Measurements from ENCODE around the gene DRD2.

Gene DRD2

GRCh38 chr11:113468726-113469345 is 6.4 kb downstream of the DRD2 start:
- Histone ChIP-seq H3K9me3 (replicated peaks; ENCODE audit: insufficient read depth, low read length) (no peaks in the 10 kb centered on the region), H3K27me3 (replicated peaks; ENCODE audit: insufficient read depth, low read length) (no peaks in the 10 kb centered on the region), H3K36me3 (replicated peaks; ENCODE audit: insufficient read depth, low read length) (no peaks in the 10 kb centered on the region), H3K9me2 (replicated peaks; ENCODE audit: insufficient read depth, low read length) (no peaks in the 10 kb centered on the region), H3K4me1 (ENCODE audit: low read length) (no peaks in the 10 kb centered on the region), H3K9ac (ENCODE audit: low read length) (no peak overlapping the region), H3K79me2 (ENCODE audit: low read length) (no peaks in the 10 kb centered on the region), H2AFZ (ENCODE audit: low read length) (no peak overlapping the region), H3K4me3 (ENCODE audit: low read length) (no peak overlapping the region), H3K27ac (ENCODE audit: low read length) (no peak overlapping the region), H3K4me2 (ENCODE audit: low read depth, low read length) (no peak overlapping the region), H4K20me1 (ENCODE audit: insufficient read depth, low read length) (no peaks in the 10 kb centered on the region), H3F3A (ENCODE audit: insufficient read depth, low read length) (no peaks in the 10 kb centered on the region)
- no peak for DNase-seq
- TF ChIP-seq EZH2phosphoT487 (IDR thresholded peaks at IDR 0.05; ENCODE audit: low read length) (no peak), EZH2 (optimal IDR thresholded peaks at IDR 0.05; ENCODE audit: low read depth, low read length) (no peak)
- TF ChIP-seq, protein P1, sequence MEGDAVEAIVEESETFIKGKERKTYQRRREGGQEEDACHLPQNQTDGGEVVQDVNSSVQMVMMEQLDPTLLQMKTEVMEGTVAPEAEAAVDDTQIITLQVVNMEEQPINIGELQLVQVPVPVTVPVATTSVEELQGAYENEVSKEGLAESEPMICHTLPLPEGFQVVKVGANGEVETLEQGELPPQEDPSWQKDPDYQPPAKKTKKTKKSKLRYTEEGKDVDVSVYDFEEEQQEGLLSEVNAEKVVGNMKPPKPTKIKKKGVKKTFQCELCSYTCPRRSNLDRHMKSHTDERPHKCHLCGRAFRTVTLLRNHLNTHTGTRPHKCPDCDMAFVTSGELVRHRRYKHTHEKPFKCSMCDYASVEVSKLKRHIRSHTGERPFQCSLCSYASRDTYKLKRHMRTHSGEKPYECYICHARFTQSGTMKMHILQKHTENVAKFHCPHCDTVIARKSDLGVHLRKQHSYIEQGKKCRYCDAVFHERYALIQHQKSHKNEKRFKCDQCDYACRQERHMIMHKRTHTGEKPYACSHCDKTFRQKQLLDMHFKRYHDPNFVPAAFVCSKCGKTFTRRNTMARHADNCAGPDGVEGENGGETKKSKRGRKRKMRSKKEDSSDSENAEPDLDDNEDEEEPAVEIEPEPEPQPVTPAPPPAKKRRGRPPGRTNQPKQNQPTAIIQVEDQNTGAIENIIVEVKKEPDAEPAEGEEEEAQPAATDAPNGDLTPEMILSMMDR (IDR thresholded peaks at IDR 0.05; ENCODE audit: low read length), result no peak

DNA sequence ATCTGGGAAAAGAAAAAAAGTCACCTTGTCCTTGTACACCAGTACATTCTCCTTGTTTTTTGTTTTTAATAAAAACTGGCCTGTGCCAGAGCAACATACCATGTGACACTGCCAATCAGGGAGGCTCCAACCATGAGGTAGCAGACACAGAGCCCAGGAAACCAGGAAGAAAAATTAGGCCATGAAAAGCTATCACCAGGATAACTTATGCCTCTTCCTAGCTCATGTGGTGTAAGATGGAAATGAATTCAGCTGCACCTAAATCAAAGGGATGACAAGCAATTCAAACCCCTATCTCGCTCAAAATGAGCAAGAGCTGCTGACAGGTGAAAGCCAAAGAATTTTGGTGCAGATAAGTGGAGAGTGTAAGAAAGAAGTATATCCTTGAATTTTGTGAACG is 7.7 kb downstream of the DRD2 start:
- Histone ChIP-seq H3K27me3 (replicated peaks; ENCODE audit: insufficient read depth, low read length) (no peaks in the 10 kb centered on the region), H3K4me3 (ENCODE audit: low read length) (no peak overlapping the region), H3K4me1 (ENCODE audit: low read length) (no peaks in the 10 kb centered on the region), H3K36me3 (replicated peaks; ENCODE audit: insufficient read depth, low read length) (no peaks in the 10 kb centered on the region), H2AFZ (ENCODE audit: low read length) (no peak overlapping the region), H3F3A (ENCODE audit: insufficient read depth, low read length) (no peaks in the 10 kb centered on the region), H3K9ac (ENCODE audit: low read length) (no peak overlapping the region), H3K9me2 (replicated peaks; ENCODE audit: insufficient read depth, low read length) (no peaks in the 10 kb centered on the region), H4K20me1 (ENCODE audit: insufficient read depth, low read length) (no peaks in the 10 kb centered on the region), H3K27ac (ENCODE audit: low read length) (no peak overlapping the region), H3K9me3 (replicated peaks; ENCODE audit: insufficient read depth, low read length) (no peaks in the 10 kb centered on the region), H3K4me2 (ENCODE audit: low read depth, low read length) (no peak overlapping the region), H3K79me2 (ENCODE audit: low read length) (no peaks in the 10 kb centered on the region)
- no peak for DNase-seq
- TF ChIP-seq EZH2 (optimal IDR thresholded peaks at IDR 0.05; ENCODE audit: low read depth, low read length) (no peak), EZH2phosphoT487 (IDR thresholded peaks at IDR 0.05; ENCODE audit: low read length) (no peak)
- TF ChIP-seq, protein P1 (IDR thresholded peaks at IDR 0.05; ENCODE audit: low read length), result no peak

DNA sequence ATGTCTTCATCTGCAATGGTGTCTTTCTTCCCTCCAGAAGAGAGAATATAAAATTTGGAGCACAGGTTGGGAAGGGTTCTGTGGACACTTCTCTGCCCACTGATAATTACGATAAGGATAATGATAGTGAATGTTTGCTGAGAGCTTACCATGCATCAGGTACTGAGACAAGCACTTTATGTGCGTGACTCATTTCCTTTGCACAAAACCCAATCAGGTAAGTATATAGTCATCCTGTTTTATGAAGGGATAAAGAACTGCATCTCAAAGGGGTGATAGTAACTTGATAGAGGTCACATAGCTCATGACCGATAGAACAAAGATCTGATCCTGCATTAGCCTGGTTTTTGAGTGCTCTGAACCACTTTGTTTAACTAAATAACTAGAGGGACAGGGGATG is 9.4 kb downstream of the DRD2 start:
- H4K20me1 ChIP-seq (ENCODE audit: insufficient read depth, low read length), result no peaks in the 10 kb centered on the region
- H2AFZ ChIP-seq (ENCODE audit: low read length), result no peak overlapping the region
- no peaks in the 10 kb centered on the region for H3F3A ChIP-seq (ENCODE audit: insufficient read depth, low read length)
- H3K27me3 ChIP-seq (replicated peaks; ENCODE audit: insufficient read depth, low read length), result no peaks in the 10 kb centered on the region
- H3K9me3 ChIP-seq (replicated peaks; ENCODE audit: insufficient read depth, low read length), result no peaks in the 10 kb centered on the region
- DNase-seq, result no peak
- no peak overlapping the region for H3K27ac ChIP-seq (ENCODE audit: low read length)
- H3K79me2 ChIP-seq (ENCODE audit: low read length), result no peaks in the 10 kb centered on the region
- H3K9me2 ChIP-seq (replicated peaks; ENCODE audit: insufficient read depth, low read length), result no peaks in the 10 kb centered on the region
- H3K9ac ChIP-seq (ENCODE audit: low read length), result no peak overlapping the region
- no peak for TF ChIP-seq EZH2phosphoT487 (IDR thresholded peaks at IDR 0.05; ENCODE audit: low read length)
- TF ChIP-seq EZH2 (optimal IDR thresholded peaks at IDR 0.05; ENCODE audit: low read depth, low read length), result no peak
- TF ChIP-seq, protein P1 (IDR thresholded peaks at IDR 0.05; ENCODE audit: low read length), result no peak
- H3K4me1 ChIP-seq (ENCODE audit: low read length), result no peaks in the 10 kb centered on the region
- no peaks in the 10 kb centered on the region for H3K36me3 ChIP-seq (replicated peaks; ENCODE audit: insufficient read depth, low read length)
- H3K4me2 ChIP-seq (ENCODE audit: low read depth, low read length), result no peak overlapping the region
- H3K4me3 ChIP-seq (ENCODE audit: low read length), result no peak overlapping the region

Data from MM.1S (cell line).